ENCODE data around the gene DTNA.

DTNA gene

DNA sequence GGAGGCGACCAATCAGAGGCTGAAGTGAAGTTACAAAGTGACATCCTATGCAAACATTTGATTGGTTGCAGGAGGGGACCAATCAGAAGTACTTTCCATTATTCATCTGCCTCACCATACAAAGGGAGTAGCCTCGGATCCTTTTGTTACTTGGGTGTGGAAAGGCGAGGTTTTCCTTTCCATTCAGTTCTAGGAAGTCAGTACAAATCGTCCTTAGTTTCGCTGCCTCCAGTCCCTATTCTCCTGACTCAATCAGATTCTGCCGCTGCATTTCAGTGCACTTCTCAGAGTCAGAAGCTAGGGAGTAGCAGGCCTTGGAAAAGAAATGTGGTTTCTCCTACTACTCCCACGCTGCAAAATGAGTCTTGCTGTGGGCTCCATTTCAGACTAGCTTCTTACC is 149.4 kb downstream of the DTNA start:
- DNase-seq (ENCODE audit: low spot score) = no peak

DNA sequence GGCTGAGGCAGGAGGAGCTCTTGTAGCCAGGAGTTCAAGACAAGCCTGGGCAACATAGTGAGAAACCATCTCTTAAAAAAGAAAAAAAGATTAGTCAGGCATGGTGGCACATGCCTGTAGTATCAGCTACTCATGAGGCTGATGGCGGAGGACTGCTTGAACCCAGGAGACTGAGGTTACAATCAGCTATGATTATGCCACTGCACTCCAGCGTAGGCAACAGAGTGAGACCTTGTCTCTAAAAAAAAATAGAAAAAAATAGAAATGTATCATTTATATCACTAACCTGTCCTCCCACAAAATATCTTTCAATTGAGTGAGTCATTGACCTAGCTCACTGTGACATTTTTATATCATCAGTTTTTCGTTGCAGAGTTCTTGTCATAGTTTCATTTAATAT is 152.5 kb downstream of the DTNA start:
- DNase-seq (ENCODE audit: low spot score) = no peak

DNA sequence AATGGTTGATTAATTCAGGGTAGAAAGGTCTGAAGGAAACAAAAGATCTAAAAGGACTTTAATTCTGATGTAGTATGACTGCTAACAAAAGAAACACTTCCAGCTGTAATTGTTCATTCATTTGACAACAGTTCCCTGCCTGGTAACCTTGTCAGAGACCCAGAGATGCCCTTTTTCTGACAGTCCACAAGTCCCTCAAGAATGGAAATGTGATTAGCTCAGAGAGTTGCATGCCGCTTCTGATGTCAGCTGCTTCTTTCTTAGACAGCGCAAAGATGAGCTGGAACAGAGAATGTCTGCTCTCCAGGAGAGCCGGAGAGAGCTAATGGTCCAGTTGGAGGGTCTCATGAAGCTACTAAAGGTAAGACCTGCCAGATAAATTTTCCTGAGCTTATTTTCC is 153.6 kb downstream of the DTNA start:
- DNase-seq (ENCODE audit: low spot score) = no peak

DNA sequence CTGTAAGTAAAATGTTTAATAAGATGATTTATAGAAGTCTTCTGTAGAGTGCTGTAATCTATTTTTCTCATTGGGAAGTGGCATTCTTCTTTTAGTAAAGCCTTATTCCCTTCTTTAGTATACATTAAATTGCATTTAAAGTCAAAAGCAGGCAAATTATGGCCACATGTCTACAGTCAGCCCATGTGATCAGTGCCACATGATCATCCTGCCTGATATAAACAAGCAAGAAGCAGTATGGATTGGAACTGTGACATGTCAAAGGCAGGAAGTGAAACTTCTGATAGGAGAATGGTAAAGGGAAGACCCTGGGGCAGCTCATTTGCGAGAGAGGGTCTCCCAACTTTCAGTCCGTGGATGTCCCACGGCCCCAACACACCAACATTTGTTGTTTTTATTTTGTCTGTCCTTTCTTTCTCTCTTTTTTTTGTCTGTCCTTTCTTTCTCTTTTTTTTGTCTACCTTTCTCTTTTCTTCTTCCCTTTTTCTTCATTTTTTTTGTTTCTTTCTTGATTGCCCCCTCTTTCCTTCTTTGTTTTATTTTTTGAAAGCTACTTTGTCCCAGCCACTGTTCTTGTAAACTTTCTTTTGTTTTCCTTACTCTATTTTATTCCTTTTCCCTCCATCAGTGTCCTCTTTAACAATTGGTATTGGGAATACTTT is 154.9 kb downstream of the DTNA start:
- no peak for DNase-seq (ENCODE audit: low spot score)

DNA sequence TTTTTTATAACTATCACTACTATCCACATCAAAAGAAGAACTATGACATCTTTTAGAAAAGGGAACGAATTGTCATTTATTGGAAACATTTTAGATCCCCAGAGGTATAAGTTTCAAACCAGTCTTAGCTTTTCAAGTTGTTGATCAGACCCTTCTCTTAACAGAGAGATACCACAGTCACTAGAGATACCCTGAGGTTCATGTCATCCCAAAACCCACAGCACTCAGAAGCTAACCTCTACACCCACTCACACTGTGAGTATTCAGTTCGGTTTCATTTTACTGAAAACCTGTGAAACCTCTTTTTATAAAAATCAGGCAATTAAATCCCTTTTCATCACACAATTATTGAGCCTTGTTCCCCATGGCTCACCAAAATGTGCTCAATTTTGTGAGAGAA is 156.2 kb downstream of the DTNA start:
- DNase-seq (ENCODE audit: low spot score) = no peak

DNA sequence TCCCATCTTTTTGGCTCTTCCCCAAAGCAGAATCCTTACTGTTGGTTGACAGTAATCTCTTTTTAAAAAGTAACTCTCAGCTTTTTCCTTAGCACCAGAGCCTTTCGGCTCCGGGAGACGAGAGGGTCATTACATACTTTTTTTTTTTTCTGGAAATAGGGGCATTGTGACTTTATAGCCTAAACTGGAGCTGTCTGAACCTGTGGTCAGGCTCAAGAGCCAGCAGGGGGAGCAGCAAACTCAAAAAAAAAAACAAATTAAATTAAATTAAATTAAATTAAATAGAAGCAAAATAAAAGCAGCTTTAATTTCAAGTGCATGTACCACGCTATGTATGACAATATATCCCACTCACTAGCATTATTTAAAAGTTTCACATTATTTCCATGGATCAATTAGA is 156.6 kb downstream of the DTNA start:
- DNase-seq (ENCODE audit: low spot score) = no peak

DNA sequence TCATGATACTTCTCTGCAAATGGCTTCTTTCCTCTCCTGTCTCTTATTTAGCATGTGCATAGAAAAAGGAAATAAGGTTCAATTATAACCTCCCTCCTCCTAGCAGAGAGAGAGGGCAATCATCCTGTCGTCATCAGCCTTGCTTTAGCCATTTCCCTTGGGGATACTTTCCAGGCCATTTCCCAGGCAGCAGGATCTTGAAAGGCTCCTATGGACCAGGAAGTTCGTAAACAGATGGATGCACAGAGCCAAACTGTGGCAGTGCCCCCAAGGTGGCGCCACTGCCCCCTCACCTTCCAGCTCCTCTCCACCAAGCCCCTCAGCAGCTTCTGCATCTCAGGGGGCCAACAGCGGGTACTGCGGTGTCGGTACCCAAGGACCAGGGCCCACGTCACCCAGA is 157.4 kb downstream of the DTNA start:
- no peak for DNase-seq (ENCODE audit: low spot score)

DNA sequence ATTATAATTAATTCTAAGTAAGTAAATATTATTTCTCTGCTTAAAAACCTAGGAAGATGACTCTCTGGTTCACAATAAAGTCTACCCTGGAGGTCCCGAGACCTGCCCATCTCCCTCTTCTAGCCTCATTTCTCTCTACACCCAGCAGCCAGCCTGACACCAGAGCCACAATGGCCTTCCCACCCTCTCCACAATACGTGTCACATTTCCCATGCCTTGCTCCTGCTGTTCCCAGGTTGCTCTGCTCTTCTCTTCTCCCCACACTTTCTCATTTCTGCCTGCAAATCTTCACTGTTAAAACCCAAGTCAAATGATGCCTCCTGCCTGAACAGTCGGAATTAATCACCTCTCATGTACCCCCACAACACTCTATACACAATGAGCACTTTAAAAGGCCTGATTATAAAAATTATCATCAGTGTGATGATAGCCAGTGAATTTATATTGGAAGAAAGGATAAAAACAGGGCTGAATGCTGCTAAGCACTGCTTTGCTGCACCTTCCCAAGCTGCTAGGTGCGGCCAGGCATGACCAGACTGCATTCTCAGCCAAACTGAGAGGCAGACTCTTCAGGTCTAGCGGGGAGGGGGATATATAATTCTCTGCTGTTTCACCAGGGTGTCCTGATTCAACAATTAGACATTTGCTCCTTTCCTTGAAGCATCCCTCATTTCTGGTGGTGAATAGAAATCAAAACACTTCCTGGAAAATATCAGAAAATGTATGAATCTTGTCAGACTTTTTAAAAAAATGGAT is 160.6 kb downstream of the DTNA start:
- DNase-seq (ENCODE audit: low spot score) = no peak

DNA sequence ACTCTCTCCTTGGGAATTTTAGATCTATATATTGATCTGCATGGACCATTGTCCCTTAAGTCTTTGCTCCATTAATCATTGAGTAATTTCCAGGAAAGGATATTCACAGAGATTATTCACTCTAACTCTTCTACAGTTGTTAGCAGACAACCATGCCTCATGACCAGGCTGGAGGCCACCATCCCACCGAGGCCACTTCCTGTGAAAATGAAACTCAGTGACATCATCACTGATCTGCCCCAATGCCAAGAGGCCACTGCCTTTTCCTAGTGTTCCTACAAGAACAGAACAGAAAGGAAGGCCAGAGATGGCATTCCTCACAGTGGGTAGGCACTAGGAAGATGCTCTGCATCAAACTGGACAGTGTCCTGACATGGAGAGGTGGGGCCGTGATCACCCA is 161.3 kb downstream of the DTNA start:
- DNase-seq (ENCODE audit: low spot score) = no peak

DNA sequence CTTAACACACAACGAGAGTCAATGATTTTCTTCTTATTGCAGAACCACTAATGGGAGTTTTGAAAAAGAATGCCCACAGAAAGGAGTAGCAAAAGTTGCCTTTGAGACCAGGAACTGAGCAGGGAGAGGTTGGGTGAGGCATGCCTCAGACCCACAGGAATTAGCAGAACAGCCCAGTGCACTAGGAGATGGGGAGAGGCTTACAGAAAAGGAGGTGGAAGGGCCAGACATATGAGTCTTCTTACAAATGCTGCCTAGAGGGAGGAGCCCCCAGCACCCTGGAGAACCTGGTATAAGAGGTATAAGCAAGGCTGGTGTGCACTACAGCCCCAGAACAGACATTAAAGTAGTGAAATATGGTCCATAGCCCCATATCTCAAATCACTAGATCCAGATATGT is 162.0 kb downstream of the DTNA start:
- no peak for DNase-seq (ENCODE audit: low spot score)

DNA sequence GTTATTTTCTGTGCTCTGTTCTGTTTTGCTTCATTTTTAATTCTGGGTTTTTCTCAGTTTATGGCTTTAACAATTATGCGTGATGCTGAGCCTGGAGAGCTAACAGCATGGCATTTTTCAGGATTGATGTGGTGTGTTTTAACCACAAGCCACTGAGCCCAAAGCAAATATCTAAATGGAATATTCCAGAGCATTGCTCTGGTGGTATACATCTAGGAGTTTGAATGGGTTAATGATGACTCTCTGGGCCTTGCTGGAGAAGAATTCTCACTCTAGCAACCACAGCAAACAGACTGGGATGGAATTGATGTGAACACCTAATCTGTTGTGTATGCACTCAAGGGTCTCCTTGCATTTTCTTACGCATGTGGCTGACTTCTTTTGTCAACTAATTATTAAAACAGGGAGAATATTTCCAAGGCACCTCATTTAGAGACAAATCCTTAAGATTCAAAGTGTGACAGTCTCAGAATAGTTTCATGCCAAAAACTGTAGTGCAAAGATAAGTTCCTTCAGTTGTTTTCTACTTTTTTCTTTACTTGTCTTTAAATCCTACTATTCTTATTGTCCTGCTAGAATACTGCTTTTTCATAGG is 164.0 kb downstream of the DTNA start:
- DNase-seq (ENCODE audit: low spot score) = no peak

DNA sequence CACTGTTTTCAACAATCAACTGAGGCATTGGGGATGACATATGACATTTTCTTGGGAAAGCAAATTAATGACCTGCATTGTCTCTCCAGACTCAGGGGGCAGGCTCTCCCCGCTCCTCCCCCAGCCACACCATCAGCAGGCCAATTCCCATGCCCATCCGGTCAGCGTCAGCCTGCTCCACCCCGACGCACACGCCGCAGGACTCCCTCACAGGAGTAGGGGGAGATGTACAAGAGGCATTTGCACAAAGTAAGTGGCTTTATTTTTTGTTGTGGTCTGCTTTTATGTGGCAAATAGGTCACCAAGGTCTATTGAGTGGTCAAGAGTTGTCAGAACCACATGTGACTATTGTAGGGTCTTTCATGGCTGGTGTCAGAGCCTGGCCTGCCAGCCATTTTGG is 165.1 kb downstream of the DTNA start:
- DNase-seq (ENCODE audit: low spot score) = no peak

DNA sequence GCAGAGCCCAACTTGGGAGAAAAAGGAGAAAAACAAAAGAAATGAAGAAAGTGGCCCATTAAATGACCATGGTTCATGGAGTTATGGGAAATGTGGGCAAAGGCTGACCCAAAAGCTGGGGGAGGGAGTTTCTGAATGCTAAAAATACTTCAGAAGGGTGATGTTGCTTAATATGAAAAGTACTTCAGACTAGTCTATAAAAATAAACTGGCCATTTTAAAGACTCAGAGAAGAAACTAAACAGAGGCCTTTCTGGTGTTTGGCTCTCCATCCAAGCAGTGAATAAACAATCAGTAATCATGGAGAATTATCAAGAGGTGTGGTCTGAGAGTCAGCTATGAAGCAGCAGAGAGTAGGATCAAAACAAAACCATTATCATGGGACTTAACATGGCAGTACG is 170.3 kb downstream of the DTNA start:
- DNase-seq (ENCODE audit: low spot score) = no peak

DNA sequence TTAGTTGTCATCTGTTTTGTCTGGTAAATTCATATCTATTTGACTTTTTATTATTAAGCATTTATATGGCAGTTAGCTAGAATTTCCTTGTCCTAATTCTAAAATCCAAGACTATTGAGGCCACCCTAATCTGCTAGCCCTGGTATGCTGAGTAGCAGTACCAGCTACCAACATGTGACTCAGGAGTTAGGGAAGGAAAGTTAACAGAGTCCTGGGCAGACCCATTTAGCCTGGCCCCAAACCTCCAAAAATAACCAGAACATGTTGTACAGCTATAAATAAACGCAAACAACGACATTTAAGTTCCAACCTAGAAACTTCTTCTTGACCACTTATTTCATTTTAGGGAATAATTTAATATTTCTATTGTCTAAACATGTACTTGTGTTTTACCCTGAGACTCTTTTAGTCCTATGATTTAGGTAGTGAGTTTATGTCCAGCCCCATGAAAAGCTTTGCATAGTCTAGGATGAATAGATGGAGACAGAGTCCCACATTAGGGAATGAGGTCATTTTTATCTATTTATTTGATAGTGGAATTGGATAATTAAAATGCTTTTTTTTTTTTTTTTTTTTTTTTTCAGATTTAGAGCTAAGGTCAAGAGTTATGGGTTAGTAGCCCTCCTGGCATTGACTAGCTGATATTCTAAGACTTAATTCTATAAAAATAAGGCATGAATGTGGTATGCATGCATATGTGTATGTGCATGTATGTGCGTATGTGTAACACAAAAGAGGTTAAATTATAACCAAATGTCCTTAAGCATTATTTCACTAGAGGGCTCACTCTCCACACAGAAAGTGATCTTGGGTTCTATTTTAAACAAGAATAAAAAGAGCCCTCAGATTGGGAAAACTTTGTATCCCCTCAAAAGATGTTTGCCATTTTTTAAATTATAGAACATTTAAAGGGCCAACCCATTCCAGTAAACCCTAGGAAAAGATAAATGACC is 171.1 kb downstream of the DTNA start:
- DNase-seq (ENCODE audit: low spot score) = no peak

DNA sequence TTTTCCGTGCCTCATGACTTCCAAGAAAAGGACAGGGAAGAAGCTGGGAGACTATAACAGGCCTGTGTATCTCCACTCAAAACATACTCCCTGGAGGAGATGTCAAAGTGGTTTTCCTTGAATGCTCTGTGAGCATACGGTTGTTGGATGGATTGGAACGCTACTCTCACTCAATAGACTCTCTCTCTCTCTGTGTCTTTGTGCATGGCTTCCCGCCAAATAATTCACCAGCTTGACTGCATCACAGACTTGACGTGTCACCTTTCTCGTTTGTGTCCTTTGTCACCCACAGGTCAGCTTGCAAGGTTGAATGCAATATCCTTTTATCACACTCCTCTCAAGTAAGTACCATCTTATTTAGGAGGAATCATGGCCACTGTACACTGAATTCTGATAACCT is 174.3 kb downstream of the DTNA start:
- DNase-seq (ENCODE audit: low spot score) = no peak

DNA sequence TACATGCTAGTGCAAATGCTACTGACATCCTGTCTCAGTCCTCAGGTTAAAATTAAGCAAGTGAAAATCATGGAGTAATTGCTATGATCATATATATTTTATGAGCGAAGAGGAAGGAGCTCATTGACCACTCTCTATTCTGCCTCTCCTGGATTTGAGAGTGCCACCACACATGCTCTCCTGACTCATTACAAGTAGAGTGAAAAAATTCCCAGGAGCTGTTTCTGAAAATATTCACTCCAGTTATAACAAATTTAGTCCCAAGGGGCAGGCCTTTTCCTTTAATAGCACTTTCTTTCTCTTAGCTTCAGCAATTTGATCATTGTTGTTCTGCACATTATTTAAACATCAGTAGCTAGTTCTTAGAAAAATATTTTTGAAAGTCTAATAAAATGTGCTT is 176.1 kb downstream of the DTNA start:
- no peak for DNase-seq (ENCODE audit: low spot score)

DNA sequence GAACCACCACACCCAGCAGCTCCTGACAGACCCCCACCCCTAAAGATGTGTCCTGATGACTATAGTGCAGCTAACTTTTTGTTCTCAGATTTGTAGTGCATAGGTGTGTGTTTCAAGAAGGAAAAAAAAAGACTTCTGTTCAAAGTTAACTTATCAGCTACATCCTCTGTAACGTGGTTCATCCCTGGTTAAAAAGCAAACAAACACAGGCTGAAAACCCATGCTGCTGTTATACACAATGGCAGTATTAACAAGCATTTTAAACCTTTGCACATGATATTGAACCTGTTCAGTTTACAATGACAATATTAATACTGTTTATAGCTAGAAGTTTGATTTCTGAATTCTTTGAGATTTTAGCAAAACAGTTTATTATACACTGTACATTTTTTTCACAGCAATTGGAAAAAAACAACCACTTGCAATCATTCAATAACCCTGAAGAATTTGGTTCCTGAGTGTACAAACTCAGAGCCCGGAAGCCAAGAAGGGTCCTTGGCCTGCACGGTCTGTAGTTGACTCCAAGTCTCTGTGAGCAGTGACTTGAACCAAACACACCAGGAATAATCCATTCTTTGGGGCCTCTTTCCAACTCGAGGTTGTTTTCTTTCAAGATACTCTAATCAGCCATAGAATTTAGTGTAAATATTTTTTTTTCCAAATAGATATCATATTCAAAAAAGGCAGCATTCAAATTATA is 177.9 kb downstream of the DTNA start:
- no peak for DNase-seq (ENCODE audit: low spot score)

DNA sequence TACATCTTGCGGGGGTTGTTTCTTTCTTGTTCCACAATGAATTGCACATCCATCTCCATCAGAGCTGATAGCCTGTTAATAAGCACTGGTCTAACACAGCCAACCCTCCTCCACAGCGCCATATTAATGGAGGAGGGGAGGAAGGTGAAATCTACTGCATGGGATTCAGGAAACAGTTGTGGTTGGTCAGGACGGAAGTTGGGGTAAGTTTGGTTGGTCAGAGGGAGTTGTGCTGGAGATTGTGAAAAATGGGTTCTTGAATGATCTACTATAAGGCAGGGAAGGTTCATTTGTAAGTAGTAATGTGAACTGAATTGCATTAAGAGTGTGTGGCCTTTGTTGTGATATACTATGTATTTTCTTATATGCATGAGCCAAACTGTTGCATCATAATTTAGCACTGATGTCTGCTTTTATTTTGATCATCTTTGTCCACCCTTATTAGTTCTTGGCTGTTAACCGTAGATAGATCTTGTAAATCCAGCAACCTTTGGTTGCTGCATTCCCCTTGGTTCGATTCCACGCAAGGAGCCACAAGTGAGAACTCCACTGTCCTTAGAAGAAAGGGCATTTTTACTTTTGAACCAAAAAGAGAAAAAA is 180.5 kb downstream of the DTNA start:
- no peak for DNase-seq (ENCODE audit: low spot score)

DNA sequence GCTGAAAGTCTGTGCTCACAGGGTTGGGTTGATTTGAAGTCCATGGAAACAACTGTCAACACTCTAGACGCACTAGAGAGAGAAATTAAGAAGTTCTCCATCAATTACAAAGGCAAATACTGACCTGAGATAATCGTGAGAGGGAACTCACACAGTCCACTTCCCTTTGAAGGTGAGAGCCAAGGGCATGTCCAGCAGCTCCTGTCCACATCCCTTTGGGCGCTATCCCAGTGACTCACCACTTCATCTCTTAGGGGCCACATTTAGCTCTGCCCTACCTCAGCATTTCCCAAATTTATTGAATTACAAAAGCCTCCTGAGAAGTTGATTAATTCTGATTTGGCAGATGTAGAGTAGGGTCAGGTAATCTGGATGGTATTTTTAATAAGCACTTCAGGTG is 182.3 kb downstream of the DTNA start:
- DNase-seq (ENCODE audit: low spot score) = no peak

DNA sequence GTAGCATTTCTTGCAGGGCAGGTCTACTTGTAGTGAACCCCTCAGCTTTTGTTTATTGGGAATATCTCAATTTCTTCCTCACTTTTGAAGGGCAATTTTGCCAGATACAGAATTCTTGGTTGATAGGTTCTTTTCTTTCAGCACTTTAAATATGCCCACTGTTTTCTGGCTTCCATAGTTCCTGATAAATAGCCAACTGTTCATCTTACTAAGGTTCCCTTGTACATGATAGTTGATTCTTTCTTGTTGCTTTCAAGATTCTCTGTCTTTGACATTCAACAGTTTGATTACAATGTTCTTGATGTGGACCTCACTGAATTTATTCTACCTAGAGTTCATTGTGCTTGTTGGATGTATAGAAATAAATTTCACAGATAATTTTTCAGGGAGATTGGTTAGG is 183.1 kb downstream of the DTNA start:
- no peak for DNase-seq (ENCODE audit: low spot score)

DNA sequence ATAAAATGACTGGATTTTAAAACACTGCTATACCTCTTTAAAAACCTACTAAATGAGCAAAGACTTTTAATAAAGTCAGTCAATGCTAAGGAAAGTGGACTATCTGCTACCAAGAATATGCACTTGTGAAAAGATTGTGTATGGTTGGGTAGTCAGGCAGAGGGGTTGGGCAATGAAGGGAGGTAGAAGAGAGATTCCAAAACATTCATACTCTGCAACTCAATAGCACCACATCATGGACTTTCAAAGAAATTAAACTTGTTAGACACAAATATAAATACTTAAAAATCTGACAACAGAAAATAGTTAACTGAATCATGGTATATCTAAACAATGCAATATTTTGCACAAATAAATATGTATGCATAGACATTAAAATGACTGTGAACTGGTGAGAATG is 191.2 kb downstream of the DTNA start:
- no peak for DNase-seq (ENCODE audit: low spot score)

DNA sequence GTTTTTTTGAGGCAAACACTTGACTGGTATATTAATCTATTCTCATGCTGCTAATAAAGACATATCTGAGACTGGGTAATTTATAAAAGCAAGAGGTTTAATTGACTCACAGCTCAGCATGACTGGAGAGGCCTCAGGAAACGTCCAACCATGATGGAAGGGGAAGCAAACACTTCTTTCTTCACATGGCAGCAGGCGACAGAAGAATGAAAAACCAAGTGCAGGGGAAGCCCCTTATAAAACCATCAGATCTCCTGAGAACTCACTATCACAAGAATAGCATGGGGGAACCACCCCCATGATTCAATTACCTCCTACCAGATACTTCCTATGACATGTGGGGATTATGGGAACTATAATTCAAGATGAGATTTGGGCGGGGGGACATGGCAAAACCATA is 194.9 kb downstream of the DTNA start:
- DNase-seq (ENCODE audit: low spot score) = no peak
